ENCODE data around the gene DYNAP.

Gene DYNAP

GRCh38 chr18:54604211-54604610 lies 13.2 kb downstream of the DYNAP start:
- no peaks in the 10 kb centered on the region for H3K9me2 ChIP-seq (replicated peaks; ENCODE audit: control insufficient read depth, low read length)
- H3K27ac ChIP-seq (ENCODE audit: low read depth, low read length), result no peak overlapping the region
- H3K27me3 ChIP-seq (ENCODE audit: control insufficient read depth, low read length), result no peaks in the 10 kb centered on the region
- no peaks in the 10 kb centered on the region for H3K9me3 ChIP-seq (ENCODE audit: control insufficient read depth, insufficient read depth, low read length)
- H3K4me2 ChIP-seq (ENCODE audit: low read length), result no peak overlapping the region
- H3K4me1 ChIP-seq (ENCODE audit: control insufficient read depth, low read length), result no peaks in the 10 kb centered on the region
- H3K4me3 ChIP-seq (ENCODE audit: low read length), result no peak overlapping the region
- H3K79me2 ChIP-seq (ENCODE audit: control insufficient read depth, low read length), result no peaks in the 10 kb centered on the region
- H3K36me3 ChIP-seq (ENCODE audit: control insufficient read depth, low read length), result no peaks in the 10 kb centered on the region
- TF ChIP-seq EZH2phosphoT487 (IDR thresholded peaks at IDR 0.05; ENCODE audit: borderline replicate concordance, low read length), result no peak
- TF ChIP-seq CTCF (IDR thresholded peaks at IDR 0.05; ENCODE audit: low read depth, low read length, poor library complexity, severe bottlenecking), result no peak
- no peaks in the 10 kb centered on the region for H3F3A ChIP-seq (ENCODE audit: control insufficient read depth, insufficient read depth)
- H4K20me1 ChIP-seq (ENCODE audit: control insufficient read depth, insufficient read depth, low read depth, low read length), result no peaks in the 10 kb centered on the region

- no peak overlapping the region for H3K4me2 ChIP-seq (ENCODE audit: low read length)
These were observed 15.8 kb downstream of the DYNAP start for GRCh38 chr18:54606835-54607212.

GRCh38 chr18:54607213-54608027 lies 16.4 kb downstream of the DYNAP start:
- TF ChIP-seq CTCF (IDR thresholded peaks at IDR 0.05; ENCODE audit: low read depth, low read length, poor library complexity, severe bottlenecking) (no peak), EZH2phosphoT487 (IDR thresholded peaks at IDR 0.05; ENCODE audit: borderline replicate concordance, low read length) (no peak)
- no peaks in the 10 kb centered on the region for H3F3A ChIP-seq (ENCODE audit: control insufficient read depth, insufficient read depth)
- no peaks in the 10 kb centered on the region for H3K27me3 ChIP-seq (ENCODE audit: control insufficient read depth, low read length)
- H3K79me2 ChIP-seq (ENCODE audit: control insufficient read depth, low read length), result no peaks in the 10 kb centered on the region
- no peak overlapping the region for H3K27ac ChIP-seq (ENCODE audit: low read depth, low read length)
- H4K20me1 ChIP-seq (ENCODE audit: control insufficient read depth, insufficient read depth, low read depth, low read length), result no peaks in the 10 kb centered on the region
- no peaks in the 10 kb centered on the region for H3K4me1 ChIP-seq (ENCODE audit: control insufficient read depth, low read length)
- no peak overlapping the region for H3K4me3 ChIP-seq (ENCODE audit: low read length)
- no peak overlapping the region for H3K4me2 ChIP-seq (ENCODE audit: low read length)
- no peaks in the 10 kb centered on the region for H3K9me3 ChIP-seq (ENCODE audit: control insufficient read depth, insufficient read depth, low read length)
- no peaks in the 10 kb centered on the region for H3K36me3 ChIP-seq (ENCODE audit: control insufficient read depth, low read length)
- H3K9me2 ChIP-seq (replicated peaks; ENCODE audit: control insufficient read depth, low read length), result no peaks in the 10 kb centered on the region

More at GRCh38 chr18:54606835-54607212, 15.8 kb downstream of the DYNAP start:
- no peaks in the 10 kb centered on the region for H3K36me3 ChIP-seq (ENCODE audit: control insufficient read depth, low read length)
- no peaks in the 10 kb centered on the region for H3F3A ChIP-seq (ENCODE audit: control insufficient read depth, insufficient read depth)
- no peak for TF ChIP-seq EZH2phosphoT487 (IDR thresholded peaks at IDR 0.05; ENCODE audit: borderline replicate concordance, low read length)
- no peak for TF ChIP-seq CTCF (IDR thresholded peaks at IDR 0.05; ENCODE audit: low read depth, low read length, poor library complexity, severe bottlenecking)
- no peaks in the 10 kb centered on the region for H3K27me3 ChIP-seq (ENCODE audit: control insufficient read depth, low read length)
- no peak overlapping the region for H3K4me3 ChIP-seq (ENCODE audit: low read length)
- H3K27ac ChIP-seq (ENCODE audit: low read depth, low read length), result no peak overlapping the region
- no peaks in the 10 kb centered on the region for H3K4me1 ChIP-seq (ENCODE audit: control insufficient read depth, low read length)
- no peaks in the 10 kb centered on the region for H4K20me1 ChIP-seq (ENCODE audit: control insufficient read depth, insufficient read depth, low read depth, low read length)
- H3K9me2 ChIP-seq (replicated peaks; ENCODE audit: control insufficient read depth, low read length), result no peaks in the 10 kb centered on the region
- H3K9me3 ChIP-seq (ENCODE audit: control insufficient read depth, insufficient read depth, low read length), result no peaks in the 10 kb centered on the region
- no peaks in the 10 kb centered on the region for H3K79me2 ChIP-seq (ENCODE audit: control insufficient read depth, low read length)

Measured in DOHH2 (cell line).